K562 (cell line): ENCODE results near the gene HECA. TPM values are rescaled to one million over a fixed set of nuclear protein-coding genes. Genes with fewer than 3 reads are reported as not detected.

Experiments used
- ATAC-seq: fragments of 200-7000 bp; cut with Tn5 transposase; 3 replicates; pipeline ENCODE4 v1.9.1; 2020; ENCODE audit warnings: moderate library complexity
- BruUV-seq: library from RNA; stranded (reverse); fragments of 400-500 nt; replicated peaks from 2 replicates; lab custom pipeline; 2021; lab: Mats Ljungman, UMichigan
- CTCF ChIA-PET: fragments of 300-600 bp; formaldehyde crosslinking; extraction: SDS; loops from one replicate; lab custom pipeline; 2021; ENCODE audit warnings: low intra/inter-chr PET ratio; lab: Yijun Ruan, JAX
- POLR2A ChIA-PET: fragments of 300-600, 350-650 bp; sonication (Branson Sonifier 250); formaldehyde crosslinking; extraction: SDS; loops from one replicate; lab custom pipeline; 2021; ENCODE audit warnings: antibody characterized with exemption, inconsistent platforms; lab: Yijun Ruan, JAX
- DNase-seq, 4 experiments: peaks; one replicate each; pipeline versions ENCODE4 v3.0.0 to v3.0.0-alpha.2; 2011 to 2018; ENCODE audit warnings: low spot score in 3 of 4, mixed read lengths in 3 of 4; ENCODE audit errors: extremely low read depth in 1 of 4
- FAIRE-seq: peaks from 2 replicates; lab custom pipeline; 2011; peaks lifted over from hg19 to GRCh38; lab: Jason Lieb, UNC
- H2AFZ ChIP-seq: 2 replicates; pipeline ENCODE4 v1.6.0; 2011; ENCODE audit warnings: low read depth, low read length, control low read depth, inconsistent platforms
- H3K27ac ChIP-seq: fragments of 200-600 bp; 3 replicates; pipeline ENCODE4 v1.8.0; 2011; ENCODE audit warnings: low read depth, mild to moderate bottlenecking, control low read depth, inconsistent platforms, low read length, moderate library complexity, mixed read lengths; ENCODE audit errors: extremely low read depth
- H3K27me3 ChIP-seq, 2 experiments: fragments of 300-600 bp in 1 of 2; 2 replicates in 1 of 2; 3 replicates in 1 of 2; pipeline versions ENCODE4 v1.6.0 to v1.8.0; 2011; ENCODE audit warnings: inconsistent platforms in 2 of 2, low read length in 2 of 2, mild to moderate bottlenecking in 1 of 2, mixed read lengths in 1 of 2, moderate library complexity in 1 of 2; ENCODE audit not compliant: control insufficient read depth in 2 of 2, insufficient read depth in 2 of 2
- H3K36me3 ChIP-seq: fragments of 300-600 bp; 3 replicates; pipeline ENCODE4 v1.8.0; 2011; ENCODE audit warnings: mild to moderate bottlenecking, low read length, inconsistent platforms; ENCODE audit not compliant: control insufficient read depth, insufficient read depth
- H3K4me1 ChIP-seq, 2 experiments: fragments of 200-600 bp in 1 of 2; replicated peaks in 1 of 2; 2 replicates in 1 of 2; 3 replicates in 1 of 2; pipeline versions ENCODE4 v1.5.1 to v1.8.0; 2011; ENCODE audit warnings: inconsistent platforms in 2 of 2, low read length in 2 of 2, mild to moderate bottlenecking in 1 of 2, mixed read lengths in 1 of 2, moderate library complexity in 1 of 2; ENCODE audit not compliant: control insufficient read depth in 2 of 2, insufficient read depth in 2 of 2
- H3K4me2 ChIP-seq: 2 replicates; pipeline ENCODE4 v1.6.1; 2011; ENCODE audit warnings: low read length, control low read depth, inconsistent platforms, mixed read lengths; ENCODE audit not compliant: insufficient read depth
- H3K4me3 ChIP-seq: fragments of 200-600 bp; sonication (generic), shearing (Covaris generic); 2 replicates; pipeline ENCODE4 v1.5.1; 2016; ENCODE audit warnings: control low read depth, inconsistent platforms
- H3K79me2 ChIP-seq: fragments of 200-600 bp; 3 replicates; pipeline ENCODE4 v1.8.0; 2011; ENCODE audit warnings: low read length, inconsistent platforms; ENCODE audit not compliant: control insufficient read depth, insufficient read depth
- H3K9ac ChIP-seq, 2 experiments: 2 replicates each; pipeline versions ENCODE4 v1.6.0 to v1.6.1; 2011; ENCODE audit warnings: low read depth in 2 of 2, low read length in 2 of 2, control low read depth in 1 of 2, inconsistent platforms in 1 of 2, mild to moderate bottlenecking in 1 of 2, mixed read lengths in 1 of 2; ENCODE audit not compliant: insufficient read depth in 1 of 2
- H3K9me1 ChIP-seq: one replicate; pipeline ENCODE4 v1.6.0; 2011; ENCODE audit warnings: inconsistent platforms, mild to moderate bottlenecking, low read length, moderate library complexity; ENCODE audit not compliant: control insufficient read depth, insufficient read depth
- H3K9me3 ChIP-seq: replicated peaks from 2 replicates; pipeline ENCODE4 v1.5.1; 2011; ENCODE audit warnings: low read depth, low read length, inconsistent platforms; ENCODE audit not compliant: control insufficient read depth, insufficient read depth
- H4K20me1 ChIP-seq: replicated peaks from 2 replicates; pipeline ENCODE4 v1.6.1; 2011; ENCODE audit warnings: low read length, inconsistent platforms, mixed read lengths; ENCODE audit not compliant: control insufficient read depth, insufficient read depth
- CTCF ChIP-seq, 3 experiments: IDR thresholded peaks in 2 of 3; conservative IDR thresholded peaks in 1 of 3; 2 replicates each; pipeline ENCODE4 v1.5.1; 2011 to 2012; ENCODE audit warnings: low read length in 3 of 3, mild to moderate bottlenecking in 3 of 3, control low read depth in 2 of 3, improper control_type of control experiment in 1 of 3, inconsistent platforms in 1 of 3, low read depth in 1 of 3, mixed read lengths in 1 of 3, moderate library complexity in 1 of 3; ENCODE audit not compliant: insufficient read depth in 2 of 3
- ELF2 ChIP-seq: fragments of 250-450 bp; sonication (Bioruptor Pico); IDR thresholded peaks from 2 replicates; pipeline ENCODE4 v1.5.0; 2021; ENCODE audit warnings: mild to moderate bottlenecking
- FUS ChIP-seq: fragments of 200-400 bp; formaldehyde crosslinking; optimal IDR thresholded peaks from 2 replicates; pipeline ENCODE3; 2017; ENCODE audit warnings: low read depth, low read length
- MTA2 ChIP-seq: fragments of 450-650 bp; IDR thresholded peaks from 2 replicates; pipeline ENCODE4 v1.6.1; 2016; ENCODE audit warnings: low read depth
- ZFP36 ChIP-seq: fragments of 150-350 bp; IDR thresholded peaks from 2 replicates; pipeline ENCODE4 v1.6.1; 2018; ENCODE audit warnings: low read length, low read depth; ENCODE audit not compliant: partially characterized antibody
- ZNF449 ChIP-seq: fragments of 250-450 bp; sonication (Bioruptor Pico); IDR thresholded peaks from 2 replicates; pipeline ENCODE4 v1.8.0; 2022; ENCODE audit warnings: moderate library complexity, mild to moderate bottlenecking, inconsistent platforms
- ZNF512 ChIP-seq: IDR thresholded peaks from 2 replicates; pipeline ENCODE4 v1.6.1; 2016; ENCODE audit warnings: missing genetic modification characterization, missing compliant biosample characterization
- ZNF561 ChIP-seq: fragments of 450-650 bp; formaldehyde crosslinking; conservative IDR thresholded peaks from 2 replicates; pipeline ENCODE4 v1.4.0; 2020; ENCODE audit warnings: mild to moderate bottlenecking, moderate library complexity
- WGBS: fragments of 100-300 bp; shearing (Covaris generic); methylation state at CpG from one replicate; pipeline ENCODE4 v1.1.6; 2016; ENCODE audit warnings: low coverage, mixed read lengths; ENCODE audit not compliant: insufficient coverage; ENCODE audit errors: missing lambda C conversion rate; 5-methylcytosine and 5-hydroxymethylcytosine counted together
- in situ Hi-C: fragments of 300-500 bp; cut with MboI; formaldehyde crosslinking; loops from 4 replicates; pipeline ENCODE4 v1.15.0; 2018; ENCODE audit warnings: inconsistent platforms, mixed read lengths
- intact Hi-C: fragments of 100-400 bp; cut with micrococcal nuclease; formaldehyde crosslinking; loops from 2 replicates; pipeline ENCODE4 v1.14.2; 2022
- polyA plus RNA-seq, 8 experiments: library from polyadenylated mRNA; depleted of rRNA in 4 of 8; stranded (reverse) in 5 of 8; unstranded in 3 of 8; fragments of >200 nt; fragmentation: Nextera tagmentation in 2 of 8; fragmentation: Illumina TruSeq in 1 of 8; extraction: Ambion mirVana in 2 of 8; extraction: Trizol in 1 of 8; gene quantifications; 2 replicates each; pipeline versions ENCODE4 v1.2.1 to v1.2.3, GENCODE V29; 2011 to 2014; ENCODE audit warnings: inconsistent platforms in 1 of 8, missing spikeins in 1 of 8
- total RNA-seq, 7 experiments: library from RNA; depleted of rRNA in 6 of 7; stranded (reverse); fragments of >200 nt in 6 of 7; fragmentation: Illumina TruSeq in 2 of 7; extraction: Trizol in 2 of 7; gene quantifications; 2 replicates each; pipeline versions ENCODE4 v1.2.1 to v1.2.3, GENCODE V29; 2011 to 2021; ENCODE audit warnings: low replicate concordance in 1 of 7

Gene HECA
- total and polyA plus RNA-seq, 9 of the 15 experiments (the other 6 are each of a cell fraction or from before 2014, with no cell fraction given), result 0.31 to 2.3 (median 1.1) TPM

- no peaks in the 10 kb centered on the region for H3K79me2 ChIP-seq
- TF ChIP-seq CTCF (IDR thresholded peaks at IDR 0.05 in 2 of 3, conservative IDR thresholded peaks at IDR 0.05 in 1 of 3; ENCODE audit: insufficient read depth in 2 of 3, low read depth in 1 of 3, low read length in 3 of 3) (peak; percentile 8 to 20 (median 11); a peak in 1 of 6 replicates), ZFP36 (no peak)
- WGBS, result 0% methylated on average over 3 of the region's 3 CpGs
- ATAC-seq (peak; percentile 71), FAIRE-seq (no peak), DNase-seq (no peak)
- peaks cover 11% of the 10 kb centered on the region; the same call in 1 of the 2 replicates for H4K20me1 ChIP-seq
- POLR2A ChIA-PET, result interaction anchor here (0.6 to 1.0 kb wide), 2 partner anchors 18 to 721 kb away, joined by 3 to 4 read pairs; no protein-coding TSS in a partner anchor
- H3K9me1 ChIP-seq, result no peaks in the 10 kb centered on the region
- CTCF ChIA-PET, result no interaction called here
- no peak overlapping the region for H2AFZ ChIP-seq
- H3K4me3 ChIP-seq, result no peak overlapping the region
- H3K36me3 ChIP-seq, result no peaks in the 10 kb centered on the region
- intact Hi-C loops, result no loop called here
- no peaks in the 10 kb centered on the region for H3K9me3 ChIP-seq
- BruUV-seq, result no TSS peak
- in situ Hi-C loops, result no loop called here
- no peak overlapping the region for H3K9ac ChIP-seq
- peaks cover 21 to 44% of the 10 kb centered on the region in 2 experiments; a peak in 4 of 5 replicates for H3K27me3 ChIP-seq
- no peaks in the 10 kb centered on the region for H3K4me1 ChIP-seq
- no peak overlapping the region for H3K4me2 ChIP-seq
- no peak overlapping the region for H3K27ac ChIP-seq
These were observed 29.1 kb downstream of the HECA start for GRCh38 chr6:139164001-139164400.

DNA sequence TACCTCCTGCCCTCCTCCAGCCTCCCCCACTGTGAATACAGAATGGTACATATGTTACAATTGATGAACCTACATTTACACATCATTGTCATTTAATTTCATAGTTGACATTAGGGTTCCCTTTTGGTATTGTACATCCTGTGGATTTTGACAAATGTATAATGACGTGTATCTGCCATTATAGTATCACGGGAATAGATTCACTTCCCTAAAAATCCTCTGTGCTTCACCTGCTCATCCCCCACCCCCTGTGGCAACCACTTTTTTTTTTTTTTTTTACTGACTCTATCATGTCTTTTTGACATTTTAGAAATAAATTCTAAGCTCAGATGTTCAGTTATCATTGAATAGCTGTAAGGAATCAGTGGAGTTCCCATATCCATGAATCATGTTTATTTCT is 30.4 kb downstream of the HECA start:
- no TSS peak for BruUV-seq
- Histone ChIP-seq H3K36me3 (no peaks in the 10 kb centered on the region), H3K9ac (no peak overlapping the region), H4K20me1 (peaks cover 11% of the 10 kb centered on the region; the same call in 1 of the 2 replicates), H3K4me3 (no peak overlapping the region), H2AFZ (no peak overlapping the region), H3K4me2 (no peak overlapping the region), H3K4me1 (no peaks in the 10 kb centered on the region), H3K9me1 (no peaks in the 10 kb centered on the region), H3K79me2 (no peaks in the 10 kb centered on the region), H3K27ac (no peak overlapping the region), H3K9me3 (no peaks in the 10 kb centered on the region), H3K27me3 (peaks cover 17 to 47% of the 10 kb centered on the region in 2 experiments; a peak in 4 of 5 replicates)
- intact Hi-C loops (no loop called here), in situ Hi-C loops (no loop called here)
- FAIRE-seq, result no peak
- ChIA-PET CTCF (interaction anchor here (0.6 kb wide), 1 partner anchor 65 kb away, joined by 3 read pairs; no protein-coding TSS in a partner anchor), POLR2A (interaction anchor here (0.8 kb wide), 1 partner anchor 316 kb away, joined by 3 read pairs; no protein-coding TSS in a partner anchor)
- DNase-seq, result no peak
- WGBS, result 0% methylated on average over 2 of the region's 2 CpGs
- no peak for ATAC-seq
- TF ChIP-seq ZNF561 (CRISPR knock-in tag) (no peak), ZNF449 (CRISPR knock-in tag) (no peak), ZNF512 (no peak), FUS (no peak), ELF2 (CRISPR knock-in tag) (no peak), MTA2 (no peak)
